DND-41 (cell line): ENCODE results near the gene ASF1B.

Experiments
- CTCF ChIP-seq: IDR thresholded peaks from 2 replicates; pipeline ENCODE4 v1.5.1; 2012; ENCODE audit warnings: borderline replicate concordance, low read length, moderate library complexity, mild to moderate bottlenecking; ENCODE audit not compliant: poor library complexity, severe bottlenecking; ENCODE audit errors: extremely low read depth
- EZH2 ChIP-seq: IDR thresholded peaks from 3 replicates; pipeline ENCODE4 v1.6.1; 2012; ENCODE audit warnings: borderline replicate concordance, low read depth, mild to moderate bottlenecking, moderate library complexity, low read length, inconsistent platforms; ENCODE audit not compliant: severe bottlenecking

GRCh38 chr19:14127176-14127575 lies 9.2 kb downstream of the ASF1B start:
- no peak for TF ChIP-seq CTCF
- TF ChIP-seq EZH2: no peak
